Liver (tissue), 9 donors: ENCODE results near the gene SLC25A41. TPM values are rescaled to one million over a fixed set of nuclear protein-coding genes. Genes with fewer than 3 reads are reported as not detected.

ENCODE experiments used
- DNase-seq: peaks from one replicate; pipeline ENCODE4 v3.0.0-alpha.2; 2017; ENCODE audit warnings: low spot score
- H3K27ac ChIP-seq, 2 donors: one replicate each; pipeline ENCODE4 v1.7.0; 2013; ENCODE audit warnings: inconsistent platforms in 2 of 2, low read length in 2 of 2, control low read depth in 1 of 2, low read depth in 1 of 2, mild to moderate bottlenecking in 1 of 2
- H3K27me3 ChIP-seq, 4 donors: one replicate each; pipeline versions ENCODE4 v1.6.1 to v1.7.0; 2013; ENCODE audit warnings: low read length in 3 of 4, inconsistent platforms in 1 of 4, mild to moderate bottlenecking in 1 of 4, moderate library complexity in 1 of 4; ENCODE audit not compliant: control insufficient read depth in 4 of 4, insufficient read depth in 4 of 4
- H3K36me3 ChIP-seq, 4 donors: one replicate each; pipeline versions ENCODE4 v1.6.1 to v1.7.0; 2013; ENCODE audit warnings: low read length in 3 of 4, mild to moderate bottlenecking in 3 of 4, low read depth in 1 of 4, moderate library complexity in 1 of 4; ENCODE audit not compliant: control insufficient read depth in 4 of 4, insufficient read depth in 3 of 4
- H3K4me1 ChIP-seq, 4 donors: one replicate each; pipeline versions ENCODE4 v1.6.1 to v1.7.0; 2013; ENCODE audit warnings: low read length in 3 of 4, mild to moderate bottlenecking in 3 of 4, moderate library complexity in 1 of 4; ENCODE audit not compliant: control insufficient read depth in 4 of 4, insufficient read depth in 4 of 4
- H3K4me3 ChIP-seq, 3 donors: one replicate each; pipeline versions ENCODE4 v1.6.1 to v1.7.0; 2013; ENCODE audit warnings: low read length in 3 of 3, control low read depth in 1 of 3, low read depth in 1 of 3, mild to moderate bottlenecking in 1 of 3
- H3K9ac ChIP-seq, 2 donors: one replicate each; pipeline ENCODE4 v1.7.0; 2013; ENCODE audit warnings: low read length in 2 of 2, mild to moderate bottlenecking in 2 of 2, moderate library complexity in 2 of 2, control low read depth in 1 of 2, low read depth in 1 of 2
- H3K9me3 ChIP-seq, 4 donors: one replicate each; pipeline versions ENCODE4 v1.6.1 to v1.7.0; 2013; ENCODE audit warnings: low read length in 3 of 4; ENCODE audit not compliant: control insufficient read depth in 4 of 4
- CTCF ChIP-seq: fragments of 150-350 bp; IDR thresholded peaks from 2 replicates; pipeline ENCODE4 v1.5.1; 2017; ENCODE audit warnings: improper control_type of control experiment, low read depth, low read length; ENCODE audit not compliant: missing input control
- EGR1 ChIP-seq, 2 donors: IDR thresholded peaks; 2 replicates each; pipeline ENCODE4 v1.6.1; 2016 to 2018; ENCODE audit warnings: antibody characterized with exemption in 2 of 2, low read depth in 2 of 2
- FOXA1 ChIP-seq: IDR thresholded peaks from 2 replicates; pipeline ENCODE4 v1.6.1; 2016; ENCODE audit warnings: antibody characterized with exemption
- FOXA2 ChIP-seq: IDR thresholded peaks from 2 replicates; pipeline ENCODE4 v1.6.1; 2016; ENCODE audit warnings: antibody characterized with exemption
- GABPA ChIP-seq, 2 donors: IDR thresholded peaks in 1 of 2; conservative IDR thresholded peaks in 1 of 2; 2 replicates each; pipeline ENCODE4 v1.6.1; 2016; ENCODE audit warnings: antibody characterized with exemption in 2 of 2, mild to moderate bottlenecking in 1 of 2, moderate library complexity in 1 of 2
- HNF4A ChIP-seq, 2 donors: conservative IDR thresholded peaks; 2 replicates each; pipeline ENCODE4 v1.6.1; 2016; ENCODE audit warnings: antibody characterized with exemption in 2 of 2, mild to moderate bottlenecking in 2 of 2
- HNF4G ChIP-seq: IDR thresholded peaks from 2 replicates; pipeline ENCODE4 v1.6.1; 2016; ENCODE audit warnings: antibody characterized with exemption
- JUND ChIP-seq, 2 donors: IDR thresholded peaks; 2 replicates each; pipeline ENCODE4 v1.6.1; 2016; ENCODE audit warnings: antibody characterized with exemption in 2 of 2
- NR2F2 ChIP-seq: IDR thresholded peaks from 2 replicates; pipeline ENCODE4 v1.6.1; 2016; ENCODE audit warnings: antibody characterized with exemption
- RAD21 ChIP-seq, 2 donors: IDR thresholded peaks; 2 replicates each; pipeline ENCODE4 v1.6.1; 2016; ENCODE audit warnings: antibody characterized with exemption in 2 of 2, mild to moderate bottlenecking in 2 of 2
- REST ChIP-seq: IDR thresholded peaks from 2 replicates; pipeline ENCODE4 v1.6.1; 2016; ENCODE audit warnings: antibody characterized with exemption, mild to moderate bottlenecking
- RXRA ChIP-seq, 2 donors: IDR thresholded peaks; 2 replicates each; pipeline ENCODE4 v1.6.1; 2017 to 2018; ENCODE audit warnings: antibody characterized with exemption in 2 of 2, mild to moderate bottlenecking in 1 of 2
- SP1 ChIP-seq: IDR thresholded peaks from 2 replicates; pipeline ENCODE4 v1.6.1; 2018; ENCODE audit warnings: antibody characterized with exemption, mild to moderate bottlenecking
- TAF1 ChIP-seq: conservative IDR thresholded peaks from 2 replicates; pipeline ENCODE4 v1.6.1; 2016; ENCODE audit warnings: antibody characterized with exemption, mild to moderate bottlenecking
- YY1 ChIP-seq: IDR thresholded peaks from 2 replicates; pipeline ENCODE4 v1.6.1; 2016; ENCODE audit warnings: antibody characterized with exemption, mild to moderate bottlenecking
- ZBTB33 ChIP-seq: IDR thresholded peaks from 2 replicates; pipeline ENCODE4 v1.6.1; 2016; ENCODE audit warnings: antibody characterized with exemption
- WGBS: extraction: QIAGEN DNeasy Blood & Tissue Kit; methylation state at CpG from one replicate; pipeline ENCODE4 v1.1.7; 2013; 5-methylcytosine and 5-hydroxymethylcytosine counted together
- polyA plus RNA-seq, 2 donors: library from polyadenylated mRNA; stranded (reverse) in 1 of 2; unstranded in 1 of 2; fragments of 200-250 nt in 1 of 2; fragments of >200 nt in 1 of 2; fragmentation: Nextera tagmentation in 1 of 2; extraction: Ambion mirVana in 1 of 2; gene quantifications; one replicate each; pipeline versions ENCODE4 v1.2.1 to v1.2.3, GENCODE V29; 2013 to 2015
- total RNA-seq, 2 donors: library from RNA; depleted of rRNA; stranded (reverse); fragments of >200 nt; gene quantifications; one replicate each; pipeline ENCODE4 v1.2.3, GENCODE V29; 2014
- TF ChIP-seq, protein P1 (sequence below): IDR thresholded peaks from 2 replicates; pipeline ENCODE4 v1.6.1; 2016; ENCODE audit warnings: antibody characterized with exemption
- TF ChIP-seq, protein P2 (sequence below): IDR thresholded peaks from 2 replicates; pipeline ENCODE4 v1.6.1; 2016; ENCODE audit warnings: antibody characterized with exemption
- donor health status: healthy.
- donor health status: healthy.
- donor health status: healthy.
- donor health status: healthy.
- donor health status: healthy.

SLC25A41 gene
- total and polyA plus RNA-seq, 4 donors: 0.14 to 0.16 TPM; not detected in 2

- Histone ChIP-seq H3K36me3 (peaks cover 15 to 40% (median 26%) of the 10 kb centered on the region in 4 donors), H3K27me3 (no peaks in the 10 kb centered on the region), H3K9me3 (no peaks in the 10 kb centered on the region), H3K9ac (no peak overlapping the region), H3K4me3 (no peak overlapping the region), H3K27ac (no peak overlapping the region), H3K4me1 (peaks cover 1 to 6% (median 4%) of the 10 kb centered on the region in 4 donors)
- no peak for DNase-seq
- WGBS: 91% methylated on average over 9 of the region's 9 CpGs
- TF ChIP-seq SP1 (no peak), HNF4A (conservative IDR thresholded peaks at IDR 0.05) (no peak), RXRA (IDR thresholded peaks at IDR 0.05) (no peak), TAF1 (no peak), HNF4G (no peak), GABPA (IDR thresholded peaks at IDR 0.05 in 1 of 2, conservative IDR thresholded peaks at IDR 0.05 in 1 of 2) (no peak), EGR1 (IDR thresholded peaks at IDR 0.05; ENCODE audit: low read depth in 2 of 2) (no peak), CTCF (no peak), REST (no peak), FOXA2 (no peak), YY1 (no peak), JUND (IDR thresholded peaks at IDR 0.05) (no peak)
- TF ChIP-seq, protein P1, sequence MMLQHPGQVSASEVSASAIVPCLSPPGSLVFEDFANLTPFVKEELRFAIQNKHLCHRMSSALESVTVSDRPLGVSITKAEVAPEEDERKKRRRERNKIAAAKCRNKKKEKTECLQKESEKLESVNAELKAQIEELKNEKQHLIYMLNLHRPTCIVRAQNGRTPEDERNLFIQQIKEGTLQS: no peak
These were observed 55.1 kb downstream of the SLC25A41 start for GRCh38 chr19:6378486-6378885.

DNA sequence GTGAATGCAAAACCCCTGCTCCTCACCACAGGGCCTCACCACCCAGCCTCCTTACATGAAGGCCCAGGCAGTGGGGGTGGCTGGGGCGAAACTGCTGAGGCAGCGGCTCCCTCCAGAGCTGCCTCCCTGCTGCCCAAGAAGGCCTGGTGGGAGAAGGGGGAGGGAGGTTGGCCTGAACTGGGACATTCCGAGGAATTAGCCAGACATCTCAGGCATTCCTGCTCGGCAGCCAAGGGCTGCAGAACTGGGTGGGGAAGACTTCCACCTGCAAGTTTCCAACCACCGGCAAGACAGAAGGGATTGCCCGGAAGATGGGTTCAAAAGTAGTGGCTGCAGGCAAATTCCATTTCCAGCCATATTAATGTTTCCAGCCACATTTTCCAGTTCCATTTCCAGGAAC is 55.5 kb downstream of the SLC25A41 start:
- Histone ChIP-seq H3K4me3 (no peak overlapping the region), H3K27ac (no peak overlapping the region), H3K9me3 (no peaks in the 10 kb centered on the region), H3K27me3 (no peaks in the 10 kb centered on the region), H3K4me1 (peaks cover 2 to 8% (median 4%) of the 10 kb centered on the region in 4 donors), H3K9ac (no peak overlapping the region), H3K36me3 (peaks cover 13 to 36% (median 23%) of the 10 kb centered on the region in 4 donors)
- DNase-seq: no peak
- TF ChIP-seq FOXA1 (no peak), FOXA2 (no peak), CTCF (no peak), ZBTB33 (no peak), GABPA (IDR thresholded peaks at IDR 0.05 in 1 of 2, conservative IDR thresholded peaks at IDR 0.05 in 1 of 2) (no peak), JUND (IDR thresholded peaks at IDR 0.05) (no peak), RAD21 (IDR thresholded peaks at IDR 0.05) (no peak), NR2F2 (no peak), RXRA (IDR thresholded peaks at IDR 0.05) (no peak), HNF4A (conservative IDR thresholded peaks at IDR 0.05) (no peak), HNF4G (no peak)
- TF ChIP-seq, protein P2, sequence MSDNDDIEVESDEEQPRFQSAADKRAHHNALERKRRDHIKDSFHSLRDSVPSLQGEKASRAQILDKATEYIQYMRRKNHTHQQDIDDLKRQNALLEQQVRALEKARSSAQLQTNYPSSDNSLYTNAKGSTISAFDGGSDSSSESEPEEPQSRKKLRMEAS: no peak
- TF ChIP-seq, protein P1: no peak
- 84% methylated on average over 6 of the region's 6 CpGs for WGBS
